ENCODE results near the gene BTBD17. TPM values are rescaled to one million over a fixed set of nuclear protein-coding genes. Genes with fewer than 3 reads are reported as not detected.

The BTBD17 gene
- total RNA-seq, 1 donor from 2014 or later: 10.8 TPM

- H2AFZ ChIP-seq (replicated peaks): peak overlapping the region; percentile 5
- Mint-ChIP-seq H3K27ac (no peak overlapping the region), H3K9me3 (no peaks in the 10 kb centered on the region), H3K36me3 (no peaks in the 10 kb centered on the region), H3K4me3 (no peak overlapping the region), H3K4me1 (peaks cover 30% of the 10 kb centered on the region), H3K27me3 (ENCODE audit: insufficient read depth, low read depth) (peaks cover 12% of the 10 kb centered on the region)
- H3F3A ChIP-seq (ENCODE audit: low read depth): no peaks in the 10 kb centered on the region
- TF ChIP-seq EZH2phosphoT487 (IDR thresholded peaks at IDR 0.05): no peak
- TF ChIP-seq EZH2 (IDR thresholded peaks at IDR 0.05): no peak
- no peak for TF ChIP-seq CTCF (IDR thresholded peaks at IDR 0.05)
- no peak overlapping the region for H3K4me3 ChIP-seq
- H3K27me3 ChIP-seq: peaks cover 8% of the 10 kb centered on the region
- DNase-seq (ENCODE audit: low spot score): no peak
- H3K27ac ChIP-seq: no peak overlapping the region
- H3K36me3 ChIP-seq: no peaks in the 10 kb centered on the region
- H3K4me2 ChIP-seq: no peak overlapping the region
- H3K9me3 ChIP-seq (ENCODE audit: low read depth): no peaks in the 10 kb centered on the region
- H3K79me2 ChIP-seq (ENCODE audit: low read depth): no peaks in the 10 kb centered on the region
- no peak overlapping the region for H3K9ac ChIP-seq
- H4K20me1 ChIP-seq (ENCODE audit: low read depth): no peaks in the 10 kb centered on the region
- H3K4me1 ChIP-seq: peaks cover 12% of the 10 kb centered on the region
These were observed 29.5 kb downstream of the BTBD17 start for GRCh38 chr17:74332017-74332650.

- H3K27me3 Mint-ChIP-seq (ENCODE audit: insufficient read depth, low read depth): peaks cover 19% of the 10 kb centered on the region
- H3K36me3 ChIP-seq: no peaks in the 10 kb centered on the region
- no peak for DNase-seq (ENCODE audit: low spot score)
- H2AFZ ChIP-seq (replicated peaks): no peak overlapping the region
- no peak for TF ChIP-seq EZH2 (IDR thresholded peaks at IDR 0.05)
- no peak for TF ChIP-seq CTCF (IDR thresholded peaks at IDR 0.05)
- H3K4me3 ChIP-seq: no peak overlapping the region
- no peak overlapping the region for H3K4me2 ChIP-seq
- H3K9me3 Mint-ChIP-seq: no peaks in the 10 kb centered on the region
- peaks cover 3% of the 10 kb centered on the region for H3F3A ChIP-seq (ENCODE audit: low read depth)
- H3K4me3 Mint-ChIP-seq: no peak overlapping the region
- no peak overlapping the region for H3K9ac ChIP-seq
- peaks cover 22% of the 10 kb centered on the region for H3K4me1 ChIP-seq
- no peaks in the 10 kb centered on the region for H3K9me3 ChIP-seq (ENCODE audit: low read depth)
- no peaks in the 10 kb centered on the region for H3K79me2 ChIP-seq (ENCODE audit: low read depth)
- H3K36me3 Mint-ChIP-seq: no peaks in the 10 kb centered on the region
- peaks cover 35% of the 10 kb centered on the region for H3K4me1 Mint-ChIP-seq
- peaks cover 25% of the 10 kb centered on the region for H3K27me3 ChIP-seq
- no peaks in the 10 kb centered on the region for H4K20me1 ChIP-seq (ENCODE audit: low read depth)
- H3K27ac Mint-ChIP-seq: no peak overlapping the region
- no peak overlapping the region for H3K27ac ChIP-seq
These were observed 31.2 kb downstream of the BTBD17 start for GRCh38 chr17:74330446-74330845.

- Mint-ChIP-seq H3K9me3 (no peaks in the 10 kb centered on the region), H3K4me1 (peaks cover 34% of the 10 kb centered on the region), H3K4me3 (no peak overlapping the region), H3K36me3 (no peaks in the 10 kb centered on the region), H3K27me3 (ENCODE audit: insufficient read depth, low read depth) (peaks cover 26% of the 10 kb centered on the region), H3K27ac (peak overlapping the region; percentile 5)
- no peak overlapping the region for H3K4me2 ChIP-seq
- H3K27me3 ChIP-seq: peaks cover 36% of the 10 kb centered on the region
- no peaks in the 10 kb centered on the region for H3K79me2 ChIP-seq (ENCODE audit: low read depth)
- no peaks in the 10 kb centered on the region for H3K36me3 ChIP-seq
- H3F3A ChIP-seq (ENCODE audit: low read depth): peaks cover 10% of the 10 kb centered on the region
- no peaks in the 10 kb centered on the region for H3K9me3 ChIP-seq (ENCODE audit: low read depth)
- no peaks in the 10 kb centered on the region for H4K20me1 ChIP-seq (ENCODE audit: low read depth)
- no peak overlapping the region for H3K9ac ChIP-seq
- H3K4me1 ChIP-seq: peaks cover 22% of the 10 kb centered on the region
- no peak for TF ChIP-seq CTCF (IDR thresholded peaks at IDR 0.05)
- no peak for TF ChIP-seq EZH2phosphoT487 (IDR thresholded peaks at IDR 0.05)
- no peak for TF ChIP-seq EZH2 (IDR thresholded peaks at IDR 0.05)
- H2AFZ ChIP-seq (replicated peaks): no peak overlapping the region
- no peak overlapping the region for H3K27ac ChIP-seq
- H3K4me3 ChIP-seq: no peak overlapping the region
- no peak for DNase-seq (ENCODE audit: low spot score)
These were observed 32.3 kb downstream of the BTBD17 start for GRCh38 chr17:74329378-74329777.
